ENCODE data around the gene MAP3K6.

DNA sequence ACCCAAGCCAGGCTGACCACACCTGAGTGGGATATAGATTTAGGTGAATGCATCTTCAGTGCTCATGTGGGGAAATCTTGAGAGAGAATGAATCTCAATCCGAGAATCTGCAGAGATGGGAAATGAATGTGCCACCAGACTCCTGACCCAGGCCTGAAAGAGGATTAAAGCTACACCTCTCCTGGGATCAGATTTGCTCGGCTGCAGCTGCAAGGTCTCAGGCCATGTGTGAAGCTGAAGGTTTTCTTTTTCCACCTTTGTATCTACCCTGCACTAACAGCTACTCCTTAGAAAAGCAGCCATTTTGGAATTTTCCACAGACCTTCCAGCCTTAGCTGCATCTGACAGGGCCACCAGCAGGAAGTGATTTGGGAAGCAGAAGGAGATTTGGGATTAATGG lies 43.9 kb upstream of the MAP3K6 start:
- TF ChIP-seq, protein P1, sequence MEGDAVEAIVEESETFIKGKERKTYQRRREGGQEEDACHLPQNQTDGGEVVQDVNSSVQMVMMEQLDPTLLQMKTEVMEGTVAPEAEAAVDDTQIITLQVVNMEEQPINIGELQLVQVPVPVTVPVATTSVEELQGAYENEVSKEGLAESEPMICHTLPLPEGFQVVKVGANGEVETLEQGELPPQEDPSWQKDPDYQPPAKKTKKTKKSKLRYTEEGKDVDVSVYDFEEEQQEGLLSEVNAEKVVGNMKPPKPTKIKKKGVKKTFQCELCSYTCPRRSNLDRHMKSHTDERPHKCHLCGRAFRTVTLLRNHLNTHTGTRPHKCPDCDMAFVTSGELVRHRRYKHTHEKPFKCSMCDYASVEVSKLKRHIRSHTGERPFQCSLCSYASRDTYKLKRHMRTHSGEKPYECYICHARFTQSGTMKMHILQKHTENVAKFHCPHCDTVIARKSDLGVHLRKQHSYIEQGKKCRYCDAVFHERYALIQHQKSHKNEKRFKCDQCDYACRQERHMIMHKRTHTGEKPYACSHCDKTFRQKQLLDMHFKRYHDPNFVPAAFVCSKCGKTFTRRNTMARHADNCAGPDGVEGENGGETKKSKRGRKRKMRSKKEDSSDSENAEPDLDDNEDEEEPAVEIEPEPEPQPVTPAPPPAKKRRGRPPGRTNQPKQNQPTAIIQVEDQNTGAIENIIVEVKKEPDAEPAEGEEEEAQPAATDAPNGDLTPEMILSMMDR (IDR thresholded peaks at IDR 0.05; ENCODE audit: low read depth, low read length): no peak
- TF ChIP-seq POLR2A (IDR thresholded peaks at IDR 0.05; ENCODE audit: extremely low read depth, insufficient read length): no peak
